ENCODE data around the gene LRMDA. TPM values are rescaled to one million over a fixed set of nuclear protein-coding genes. Genes with fewer than 3 reads are reported as not detected.

The LRMDA gene
- total RNA-seq, 4 donors from 2014 or later = 1.4 to 23.1 (median 3.6) TPM

- Histone ChIP-seq H3K27ac (no peak overlapping the region), H3K4me1 (no peaks in the 10 kb centered on the region), H3K4me3 (no peak overlapping the region), H3K36me3 (no peaks in the 10 kb centered on the region), H3K9me3 (no peaks in the 10 kb centered on the region), H3K27me3 (no peaks in the 10 kb centered on the region)
- no peak for DNase-seq
- no peak for TF ChIP-seq POLR2A (IDR thresholded peaks at IDR 0.05)
- TF ChIP-seq, protein P1, sequence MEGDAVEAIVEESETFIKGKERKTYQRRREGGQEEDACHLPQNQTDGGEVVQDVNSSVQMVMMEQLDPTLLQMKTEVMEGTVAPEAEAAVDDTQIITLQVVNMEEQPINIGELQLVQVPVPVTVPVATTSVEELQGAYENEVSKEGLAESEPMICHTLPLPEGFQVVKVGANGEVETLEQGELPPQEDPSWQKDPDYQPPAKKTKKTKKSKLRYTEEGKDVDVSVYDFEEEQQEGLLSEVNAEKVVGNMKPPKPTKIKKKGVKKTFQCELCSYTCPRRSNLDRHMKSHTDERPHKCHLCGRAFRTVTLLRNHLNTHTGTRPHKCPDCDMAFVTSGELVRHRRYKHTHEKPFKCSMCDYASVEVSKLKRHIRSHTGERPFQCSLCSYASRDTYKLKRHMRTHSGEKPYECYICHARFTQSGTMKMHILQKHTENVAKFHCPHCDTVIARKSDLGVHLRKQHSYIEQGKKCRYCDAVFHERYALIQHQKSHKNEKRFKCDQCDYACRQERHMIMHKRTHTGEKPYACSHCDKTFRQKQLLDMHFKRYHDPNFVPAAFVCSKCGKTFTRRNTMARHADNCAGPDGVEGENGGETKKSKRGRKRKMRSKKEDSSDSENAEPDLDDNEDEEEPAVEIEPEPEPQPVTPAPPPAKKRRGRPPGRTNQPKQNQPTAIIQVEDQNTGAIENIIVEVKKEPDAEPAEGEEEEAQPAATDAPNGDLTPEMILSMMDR (IDR thresholded peaks at IDR 0.05) = no peak
Observed at GRCh38 chr10:75818552-75818951, 387.1 kb downstream of the LRMDA start.

DNA sequence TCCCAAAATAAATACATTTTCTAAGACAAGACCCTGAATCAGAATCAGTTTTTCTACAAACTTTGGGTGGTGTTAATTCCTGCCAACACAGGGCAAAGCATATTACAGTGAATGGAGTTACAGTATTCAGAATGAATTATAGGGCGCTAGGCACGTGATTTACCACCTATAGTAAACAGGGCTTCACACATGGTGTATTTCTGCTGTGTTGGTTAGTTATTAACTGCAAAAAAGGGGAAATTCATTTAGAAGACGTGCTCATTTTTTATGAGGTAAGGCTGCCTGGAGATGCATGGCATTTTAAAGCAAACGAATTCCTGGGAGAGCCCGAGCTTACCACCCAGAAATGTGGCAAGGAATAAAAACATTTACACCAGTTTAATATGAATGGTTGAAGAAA is 393.8 kb downstream of the LRMDA start:
- no peak overlapping the region for H3K27ac ChIP-seq
- H3K4me3 ChIP-seq = no peak overlapping the region
- no peak for TF ChIP-seq POLR2A (IDR thresholded peaks at IDR 0.05)
- TF ChIP-seq, protein P1 (IDR thresholded peaks at IDR 0.05) = no peak
- DNase-seq = no peak
- H3K36me3 ChIP-seq = no peaks in the 10 kb centered on the region
- H3K27me3 ChIP-seq = no peaks in the 10 kb centered on the region
- no peaks in the 10 kb centered on the region for H3K9me3 ChIP-seq
- H3K4me1 ChIP-seq = no peaks in the 10 kb centered on the region

GRCh38 chr10:75825661-75826060 is 394.2 kb downstream of the LRMDA start:
- DNase-seq = no peak
- no peak overlapping the region for H3K27ac ChIP-seq
- H3K9me3 ChIP-seq = no peaks in the 10 kb centered on the region
- no peaks in the 10 kb centered on the region for H3K36me3 ChIP-seq
- H3K4me1 ChIP-seq = no peaks in the 10 kb centered on the region
- no peak for TF ChIP-seq POLR2A (IDR thresholded peaks at IDR 0.05)
- TF ChIP-seq, protein P1 (IDR thresholded peaks at IDR 0.05) = no peak
- no peaks in the 10 kb centered on the region for H3K27me3 ChIP-seq
- no peak overlapping the region for H3K4me3 ChIP-seq

DNA sequence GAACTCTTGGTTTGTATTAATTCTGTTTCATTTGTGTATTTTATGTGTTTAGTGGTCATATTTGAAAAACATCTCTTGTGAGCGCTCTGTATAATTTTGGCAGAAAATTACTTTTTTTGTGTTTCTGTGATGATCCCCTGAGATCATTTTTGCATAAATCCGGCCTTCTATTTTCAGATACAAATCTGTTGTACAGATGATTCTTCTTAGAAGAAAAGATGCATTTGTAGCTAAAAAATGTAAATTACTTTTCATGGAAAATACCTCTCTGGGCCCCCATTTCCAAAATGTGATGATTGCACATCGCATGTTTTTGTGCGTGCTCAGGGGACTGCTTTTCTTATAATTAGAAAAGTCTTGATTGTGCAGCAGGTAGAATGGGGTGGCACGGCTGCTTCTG is 395.4 kb downstream of the LRMDA start:
- H3K4me3 ChIP-seq = no peak overlapping the region
- TF ChIP-seq, protein P1 (IDR thresholded peaks at IDR 0.05) = no peak
- no peak for TF ChIP-seq POLR2A (IDR thresholded peaks at IDR 0.05)
- no peaks in the 10 kb centered on the region for H3K27me3 ChIP-seq
- no peak overlapping the region for H3K27ac ChIP-seq
- H3K36me3 ChIP-seq = no peaks in the 10 kb centered on the region
- DNase-seq = no peak
- H3K9me3 ChIP-seq = no peaks in the 10 kb centered on the region
- H3K4me1 ChIP-seq = no peaks in the 10 kb centered on the region

DNA sequence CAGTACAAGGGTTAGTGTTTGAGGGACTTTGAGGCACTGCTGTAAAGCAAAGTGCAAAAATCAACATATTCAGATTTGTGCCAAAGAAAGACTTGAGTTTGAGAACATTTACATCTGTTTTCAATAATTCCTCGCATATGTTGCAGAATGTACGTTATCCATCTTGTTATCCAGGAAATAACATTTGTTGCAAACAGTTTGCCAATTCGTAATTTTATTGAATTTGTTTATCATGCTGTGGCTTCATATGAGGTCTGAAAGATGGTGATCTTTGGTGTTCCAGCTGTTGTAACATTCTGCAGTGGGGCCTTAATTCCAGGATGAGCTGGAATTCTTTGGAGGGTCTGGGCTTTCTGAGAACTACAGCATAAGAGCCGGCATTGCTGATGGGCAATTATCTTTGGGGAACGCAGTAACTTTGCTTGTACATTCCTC is 396.2 kb downstream of the LRMDA start:
- no peaks in the 10 kb centered on the region for H3K4me1 ChIP-seq
- no peaks in the 10 kb centered on the region for H3K36me3 ChIP-seq
- H3K27ac ChIP-seq = no peak overlapping the region
- TF ChIP-seq, protein P1 (IDR thresholded peaks at IDR 0.05) = no peak
- no peak for TF ChIP-seq POLR2A (IDR thresholded peaks at IDR 0.05)
- H3K27me3 ChIP-seq = no peaks in the 10 kb centered on the region
- no peak for DNase-seq
- no peak overlapping the region for H3K4me3 ChIP-seq
- H3K9me3 ChIP-seq = no peaks in the 10 kb centered on the region

- Histone ChIP-seq H3K27me3 (no peaks in the 10 kb centered on the region), H3K4me3 (no peak overlapping the region), H3K36me3 (no peaks in the 10 kb centered on the region), H3K4me1 (no peaks in the 10 kb centered on the region), H3K9me3 (no peaks in the 10 kb centered on the region), H3K27ac (no peak overlapping the region)
- DNase-seq = no peak
- TF ChIP-seq, protein P1 (IDR thresholded peaks at IDR 0.05) = no peak
- TF ChIP-seq POLR2A (IDR thresholded peaks at IDR 0.05) = no peak
Observed at GRCh38 chr10:75828413-75828812, 397.0 kb downstream of the LRMDA start.
